HEK293T (cell line): ENCODE measurements around the gene ZNF556.

ENCODE experiments used
- FOXA1 ChIP-seq: fragments of 450-650 bp; IDR thresholded peaks from 2 replicates; pipeline ENCODE4 v1.6.1; 2016; ENCODE audit warnings: mild to moderate bottlenecking
- FOXM1 ChIP-seq: fragments of 450-650 bp; IDR thresholded peaks from 2 replicates; pipeline ENCODE4 v1.6.1; 2017; ENCODE audit warnings: mild to moderate bottlenecking, borderline replicate concordance
- SUZ12 ChIP-seq: fragments of 450-650 bp; IDR thresholded peaks from 2 replicates; pipeline ENCODE4 v1.6.1; 2016; ENCODE audit warnings: mild to moderate bottlenecking

DNA sequence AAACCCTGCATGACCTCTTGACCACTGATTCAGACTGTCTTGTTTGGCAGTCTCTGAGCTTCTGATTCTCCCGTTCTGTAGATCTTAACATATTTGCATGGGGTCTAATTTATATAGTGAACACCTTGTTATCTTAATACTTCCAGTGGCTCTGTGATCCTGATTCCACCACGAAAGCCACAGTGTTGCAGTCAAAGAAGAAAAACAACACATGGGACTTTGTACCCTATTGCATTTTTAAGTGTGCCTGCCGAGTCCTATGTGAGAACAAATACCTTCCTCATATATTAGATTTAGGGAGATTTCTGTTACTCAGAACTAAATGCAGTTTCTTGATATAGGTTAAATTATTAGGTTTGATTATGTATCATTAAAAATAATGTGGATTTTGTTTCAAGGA lies 12.3 kb upstream of the ZNF556 start:
- TF ChIP-seq FOXA1 (no peak), FOXM1 (no peak), SUZ12 (no peak)
